K562 (cell line): Measurements from ENCODE around the gene ARPC4. TPM values are rescaled to one million over a fixed set of nuclear protein-coding genes. Genes with fewer than 3 reads are reported as not detected.

Experiments used
- CREM ChIP-seq: IDR thresholded peaks from 2 replicates; pipeline ENCODE4 v1.6.1; 2014; ENCODE audit warnings: antibody characterized with exemption, low read depth
- GABPA ChIP-seq: fragments of 200-800 bp; sonication (Bioruptor generic); conservative IDR thresholded peaks from 2 replicates; pipeline ENCODE4 v1.6.1; 2016; ENCODE audit warnings: low read depth, missing genetic modification characterization, missing compliant biosample characterization
- HLTF ChIP-seq: fragments of 450-650 bp; IDR thresholded peaks from 2 replicates; pipeline ENCODE4 v1.6.1; 2016
- HMGN3 ChIP-seq: IDR thresholded peaks from 2 replicates; pipeline ENCODE4 v1.6.1; 2011; ENCODE audit warnings: borderline replicate concordance, low read depth, mild to moderate bottlenecking, mixed read lengths, low read length; ENCODE audit not compliant: insufficient read length; ENCODE audit errors: extremely low read depth
- JUN ChIP-seq, 2 experiments: sonication (generic) in 1 of 2; formaldehyde crosslinking in 1 of 2; IDR thresholded peaks; 2 replicates each; pipeline versions ENCODE4 v1.6.1 to v1.8.0; 2012 to 2022; ENCODE audit warnings: borderline replicate concordance in 2 of 2, mild to moderate bottlenecking in 2 of 2, improper control_type of control experiment in 1 of 2, low read depth in 1 of 2, low read length in 1 of 2, missing genetic modification reagents in 1 of 2
- KHSRP ChIP-seq: fragments of 450-650 bp; IDR thresholded peaks from 2 replicates; pipeline ENCODE4 v1.6.1; 2017
- L3MBTL2 ChIP-seq: fragments of 450-650 bp; IDR thresholded peaks from 2 replicates; pipeline ENCODE4 v1.6.1; 2016; ENCODE audit warnings: mild to moderate bottlenecking, moderate library complexity
- MAFG ChIP-seq: fragments of 450-650 bp; conservative IDR thresholded peaks from 2 replicates; pipeline ENCODE4 v1.6.1; 2016; ENCODE audit warnings: missing genetic modification characterization, missing compliant biosample characterization
- NCOA6 ChIP-seq: fragments of 450-650 bp; IDR thresholded peaks from 2 replicates; pipeline ENCODE4 v1.6.1; 2017; ENCODE audit warnings: mild to moderate bottlenecking
- NRF1 ChIP-seq, 2 experiments: fragments of 450-650 bp; IDR thresholded peaks in 1 of 2; conservative IDR thresholded peaks in 1 of 2; 2 replicates each; pipeline ENCODE4 v1.6.1; 2014; ENCODE audit warnings: mild to moderate bottlenecking in 2 of 2
- PYGO2 ChIP-seq: fragments of 450-650 bp; IDR thresholded peaks from 2 replicates; pipeline ENCODE4 v1.6.1; 2016; ENCODE audit warnings: mild to moderate bottlenecking, missing genetic modification characterization, moderate library complexity, missing compliant biosample characterization
- RBBP5 ChIP-seq: fragments of 200-600 bp; sonication (generic); IDR thresholded peaks from 2 replicates; pipeline ENCODE4 v1.6.1; 2012; ENCODE audit warnings: borderline replicate concordance, mild to moderate bottlenecking, low read length, control low read depth, inconsistent platforms; ENCODE audit not compliant: insufficient read depth, poor library complexity, severe bottlenecking
- RBM25 ChIP-seq: fragments of 200-400 bp; formaldehyde crosslinking; IDR thresholded peaks from 2 replicates; pipeline ENCODE4 v1.6.1; 2018; ENCODE audit warnings: low read length, low read depth, moderate library complexity; ENCODE audit not compliant: severe bottlenecking
- TAF9B ChIP-seq: fragments of 450-650 bp; IDR thresholded peaks from 2 replicates; pipeline ENCODE4 v1.6.1; 2018; ENCODE audit warnings: mild to moderate bottlenecking; ENCODE audit not compliant: partially characterized antibody
- ZNF586 ChIP-seq: fragments of 450-650 bp; formaldehyde crosslinking; conservative IDR thresholded peaks from 2 replicates; pipeline ENCODE4 v1.4.0; 2020; ENCODE audit warnings: mild to moderate bottlenecking, moderate library complexity
- polyA plus RNA-seq, 8 experiments: library from polyadenylated mRNA; depleted of rRNA in 4 of 8; stranded (reverse) in 5 of 8; unstranded in 3 of 8; fragments of >200 nt; fragmentation: Nextera tagmentation in 2 of 8; fragmentation: Illumina TruSeq in 1 of 8; extraction: Ambion mirVana in 2 of 8; extraction: Trizol in 1 of 8; gene quantifications; 2 replicates each; pipeline versions ENCODE4 v1.2.1 to v1.2.3, GENCODE V29; 2011 to 2014; ENCODE audit warnings: inconsistent platforms in 1 of 8, missing spikeins in 1 of 8
- total RNA-seq, 7 experiments: library from RNA; depleted of rRNA in 6 of 7; stranded (reverse); fragments of >200 nt in 6 of 7; fragmentation: Illumina TruSeq in 2 of 7; extraction: Trizol in 2 of 7; gene quantifications; 2 replicates each; pipeline versions ENCODE4 v1.2.1 to v1.2.3, GENCODE V29; 2011 to 2021; ENCODE audit warnings: low replicate concordance in 1 of 7
- TF ChIP-seq, protein P1 (sequence below): fragments of 250-450 bp; sonication (Bioruptor Pico); IDR thresholded peaks from 2 replicates; pipeline ENCODE4 v1.5.0; 2020; ENCODE audit warnings: mild to moderate bottlenecking, borderline replicate concordance
- TF ChIP-seq, protein P2 (sequence below), 2 experiments: IDR thresholded peaks in 1 of 2; conservative IDR thresholded peaks in 1 of 2; 2 replicates each; pipeline ENCODE4 v1.6.1; 2016; ENCODE audit warnings: low read depth in 2 of 2, mild to moderate bottlenecking in 1 of 2, missing compliant biosample characterization in 1 of 2, missing genetic modification characterization in 1 of 2, moderate library complexity in 1 of 2
- TF ChIP-seq, protein P3 (sequence below): fragments of 450-650 bp; IDR thresholded peaks from 2 replicates; pipeline ENCODE4 v1.6.1; 2017; ENCODE audit warnings: mild to moderate bottlenecking, moderate library complexity
- TF ChIP-seq, protein P4 (sequence below): fragments of 250-450 bp; sonication (Bioruptor Pico); IDR thresholded peaks from 2 replicates; pipeline ENCODE4 v1.4.0; 2020; ENCODE audit warnings: mild to moderate bottlenecking

The ARPC4 gene
- total and polyA plus RNA-seq, 9 of the 15 experiments (the other 6 are each of a cell fraction or from before 2014, with no cell fraction given), result 20.1 to 153 (median 119) TPM

DNA sequence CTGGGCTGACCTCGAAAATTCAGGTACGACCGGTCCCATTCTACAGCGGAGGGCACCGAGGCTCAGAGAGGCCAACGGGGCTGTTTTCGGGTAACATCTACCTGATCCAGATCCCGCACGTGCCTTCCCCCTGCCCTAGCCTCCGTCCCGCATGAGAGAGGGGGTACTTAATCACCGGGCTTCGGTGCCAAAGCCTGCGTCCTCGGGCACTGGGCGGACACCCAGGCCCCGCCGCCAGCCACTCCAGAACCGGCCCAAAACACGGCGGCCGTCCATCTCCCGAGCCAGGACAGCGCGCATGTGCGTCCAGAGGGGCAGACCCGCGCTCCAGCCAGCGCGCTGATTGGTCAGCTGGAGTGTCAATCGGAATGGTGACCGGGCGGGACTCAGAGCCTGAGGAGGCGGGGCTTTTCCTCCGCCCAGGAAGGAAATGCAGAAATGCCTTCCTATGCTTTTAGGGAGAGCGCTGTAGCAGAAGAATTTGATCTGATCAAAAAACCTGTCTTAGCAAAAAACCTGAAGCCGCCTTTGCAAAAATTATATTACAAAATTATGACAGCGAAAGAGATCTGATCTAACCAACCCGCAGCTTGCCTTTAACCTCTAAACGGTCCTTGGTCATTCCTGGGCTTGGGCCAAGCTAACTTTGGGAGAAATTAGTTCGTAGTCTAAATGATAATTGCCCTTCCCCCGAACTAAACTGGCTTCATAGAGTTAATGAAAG, 51.0 kb downstream of the ARPC4 start, which contains the start of gene RPUSD3 (continued):
- TF ChIP-seq RBBP5 (peak; percentile 68), MAFG (peak; percentile 34; the same call in 1 of the 2 replicates), GABPA (tag) (peak; percentile 78), CREM (peak; percentile 72), NCOA6 (no peak), HMGN3 (no peak), PYGO2 (tag) (no peak), TAF9B (peak; percentile 89), L3MBTL2 (peak; percentile 73; the same call in 1 of the 2 replicates), RBM25 (peak; percentile 82), ZNF586 (CRISPR knock-in tag) (no peak), NRF1 (conservative IDR thresholded peaks at IDR 0.05 in 1 of 2, IDR thresholded peaks at IDR 0.05 in 1 of 2) (peak; percentile 96 to 97), HLTF (no peak), JUN (IDR thresholded peaks at IDR 0.05; ENCODE audit: borderline replicate concordance, low read depth, low read length) (no peak), JUN (CRISPR knock-in tag; IDR thresholded peaks at IDR 0.05; ENCODE audit: borderline replicate concordance) (no peak), KHSRP (no peak)
- TF ChIP-seq, protein P1, sequence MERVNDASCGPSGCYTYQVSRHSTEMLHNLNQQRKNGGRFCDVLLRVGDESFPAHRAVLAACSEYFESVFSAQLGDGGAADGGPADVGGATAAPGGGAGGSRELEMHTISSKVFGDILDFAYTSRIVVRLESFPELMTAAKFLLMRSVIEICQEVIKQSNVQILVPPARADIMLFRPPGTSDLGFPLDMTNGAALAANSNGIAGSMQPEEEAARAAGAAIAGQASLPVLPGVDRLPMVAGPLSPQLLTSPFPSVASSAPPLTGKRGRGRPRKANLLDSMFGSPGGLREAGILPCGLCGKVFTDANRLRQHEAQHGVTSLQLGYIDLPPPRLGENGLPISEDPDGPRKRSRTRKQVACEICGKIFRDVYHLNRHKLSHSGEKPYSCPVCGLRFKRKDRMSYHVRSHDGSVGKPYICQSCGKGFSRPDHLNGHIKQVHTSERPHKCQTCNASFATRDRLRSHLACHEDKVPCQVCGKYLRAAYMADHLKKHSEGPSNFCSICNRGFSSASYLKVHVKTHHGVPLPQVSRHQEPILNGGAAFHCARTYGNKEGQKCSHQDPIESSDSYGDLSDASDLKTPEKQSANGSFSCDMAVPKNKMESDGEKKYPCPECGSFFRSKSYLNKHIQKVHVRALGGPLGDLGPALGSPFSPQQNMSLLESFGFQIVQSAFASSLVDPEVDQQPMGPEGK (CRISPR knock-in tag), result no peak
- TF ChIP-seq, protein P2, sequence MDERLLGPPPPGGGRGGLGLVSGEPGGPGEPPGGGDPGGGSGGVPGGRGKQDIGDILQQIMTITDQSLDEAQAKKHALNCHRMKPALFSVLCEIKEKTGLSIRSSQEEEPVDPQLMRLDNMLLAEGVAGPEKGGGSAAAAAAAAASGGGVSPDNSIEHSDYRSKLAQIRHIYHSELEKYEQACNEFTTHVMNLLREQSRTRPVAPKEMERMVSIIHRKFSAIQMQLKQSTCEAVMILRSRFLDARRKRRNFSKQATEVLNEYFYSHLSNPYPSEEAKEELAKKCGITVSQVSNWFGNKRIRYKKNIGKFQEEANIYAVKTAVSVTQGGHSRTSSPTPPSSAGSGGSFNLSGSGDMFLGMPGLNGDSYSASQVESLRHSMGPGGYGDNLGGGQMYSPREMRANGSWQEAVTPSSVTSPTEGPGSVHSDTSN (CRISPR knock-in tag; IDR thresholded peaks at IDR 0.05; ENCODE audit: low read depth), result peak; percentile 99
- TF ChIP-seq, protein P2 (tag; conservative IDR thresholded peaks at IDR 0.05; ENCODE audit: low read depth), result peak; percentile 99
- TF ChIP-seq, protein P3, sequence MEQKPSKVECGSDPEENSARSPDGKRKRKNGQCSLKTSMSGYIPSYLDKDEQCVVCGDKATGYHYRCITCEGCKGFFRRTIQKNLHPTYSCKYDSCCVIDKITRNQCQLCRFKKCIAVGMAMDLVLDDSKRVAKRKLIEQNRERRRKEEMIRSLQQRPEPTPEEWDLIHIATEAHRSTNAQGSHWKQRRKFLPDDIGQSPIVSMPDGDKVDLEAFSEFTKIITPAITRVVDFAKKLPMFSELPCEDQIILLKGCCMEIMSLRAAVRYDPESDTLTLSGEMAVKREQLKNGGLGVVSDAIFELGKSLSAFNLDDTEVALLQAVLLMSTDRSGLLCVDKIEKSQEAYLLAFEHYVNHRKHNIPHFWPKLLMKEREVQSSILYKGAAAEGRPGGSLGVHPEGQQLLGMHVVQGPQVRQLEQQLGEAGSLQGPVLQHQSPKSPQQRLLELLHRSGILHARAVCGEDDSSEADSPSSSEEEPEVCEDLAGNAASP, result no peak
- TF ChIP-seq, protein P4, sequence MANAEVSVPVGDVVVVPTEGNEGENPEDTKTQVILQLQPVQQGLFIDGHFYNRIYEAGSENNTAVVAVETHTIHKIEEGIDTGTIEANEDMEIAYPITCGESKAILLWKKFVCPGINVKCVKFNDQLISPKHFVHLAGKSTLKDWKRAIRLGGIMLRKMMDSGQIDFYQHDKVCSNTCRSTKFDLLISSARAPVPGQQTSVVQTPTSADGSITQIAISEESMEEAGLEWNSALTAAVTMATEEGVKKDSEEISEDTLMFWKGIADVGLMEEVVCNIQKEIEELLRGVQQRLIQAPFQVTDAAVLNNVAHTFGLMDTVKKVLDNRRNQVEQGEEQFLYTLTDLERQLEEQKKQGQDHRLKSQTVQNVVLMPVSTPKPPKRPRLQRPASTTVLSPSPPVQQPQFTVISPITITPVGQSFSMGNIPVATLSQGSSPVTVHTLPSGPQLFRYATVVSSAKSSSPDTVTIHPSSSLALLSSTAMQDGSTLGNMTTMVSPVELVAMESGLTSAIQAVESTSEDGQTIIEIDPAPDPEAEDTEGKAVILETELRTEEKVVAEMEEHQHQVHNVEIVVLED (CRISPR knock-in tag), result no peak
